Naive B cell (primary cell): ENCODE results near the gene DCAF12. TPM values are rescaled to one million over a fixed set of nuclear protein-coding genes. Genes with fewer than 3 reads are reported as not detected.
"Not testable (repeated sequence)": the region's sequence is repeated elsewhere in the genome, so short reads cannot be mapped to it uniquely, and the experiment has no call there.

ENCODE experiments used
- ATAC-seq, 2 donors: fragments of 150-1000 bp; cut with Tn5 transposase; 2 replicates each; pipeline ENCODE4 v1.10.0; 2021; ENCODE audit warnings: low read depth in 2 of 2, mild to moderate bottlenecking in 2 of 2, moderate library complexity in 2 of 2
- DNase-seq: peaks from one replicate; pipeline ENCODE4 v3.0.0; 2022
- H3K27ac Mint-ChIP-seq, 6 donors: one replicate each; pipeline ENCODE4 v1.8.0; 2020 to 2022; ENCODE audit warnings: mild to moderate bottlenecking in 6 of 6, mixed read lengths in 6 of 6, moderate library complexity in 5 of 6, inconsistent platforms in 2 of 6
- H3K27me3 Mint-ChIP-seq, 3 donors: one replicate each; pipeline ENCODE4 v1.8.0; 2021 to 2022; ENCODE audit warnings: mixed read lengths in 3 of 3, mild to moderate bottlenecking in 1 of 3
- H3K36me3 Mint-ChIP-seq, 2 donors: one replicate each; pipeline ENCODE4 v1.8.0; 2020 to 2022; ENCODE audit warnings: mixed read lengths in 2 of 2, inconsistent platforms in 1 of 2, mild to moderate bottlenecking in 1 of 2
- H3K4me1 Mint-ChIP-seq, 3 donors: one replicate each; pipeline ENCODE4 v1.8.0; 2020 to 2022; ENCODE audit warnings: mixed read lengths in 3 of 3, inconsistent platforms in 1 of 3, mild to moderate bottlenecking in 1 of 3, moderate library complexity in 1 of 3
- H3K4me3 Mint-ChIP-seq, 8 donors: one replicate each; pipeline ENCODE4 v1.8.0; 2020 to 2022; ENCODE audit warnings: mild to moderate bottlenecking in 8 of 8, mixed read lengths in 8 of 8, moderate library complexity in 8 of 8, inconsistent platforms in 2 of 8
- H3K9me3 Mint-ChIP-seq, 7 donors: one replicate each; pipeline ENCODE4 v1.8.0; 2020 to 2022; ENCODE audit warnings: mixed read lengths in 7 of 7, mild to moderate bottlenecking in 5 of 7, inconsistent platforms in 2 of 7, moderate library complexity in 1 of 7
- polyA plus RNA-seq, 6 donors: library from polyadenylated mRNA; unstranded; fragments of 300-500 nt; fragmentation: Illumina TruSeq; gene quantifications; one replicate each; pipeline ENCODE4 v1.2.3, GENCODE V29; 2021; ENCODE audit warnings: low read depth in 6 of 6

DCAF12 gene
- polyA plus RNA-seq, 6 donors from 2014 or later: 0.39 to 1.1 (median 0.93) TPM; not detected in 1

- H3K4me3 Mint-ChIP-seq: no peak overlapping the region
- no peaks in the 10 kb centered on the region for H3K4me1 Mint-ChIP-seq
- peaks cover 0 to 11% (median 0%) of the 10 kb centered on the region in 7 donors for H3K9me3 Mint-ChIP-seq
- H3K36me3 Mint-ChIP-seq: no peaks in the 10 kb centered on the region
- peaks cover 66 to 80% (median 74%) of the 10 kb centered on the region in 3 donors for H3K27me3 Mint-ChIP-seq
- DNase-seq (no peak), ATAC-seq (no peak)
- H3K27ac Mint-ChIP-seq: peak overlapping the region in 1 of 6 donors; percentile 44
Measured at GRCh38 chr9:34143116-34143515, 16.6 kb upstream of the DCAF12 start.

GRCh38 chr9:34140853-34141252 lies 14.4 kb upstream of the DCAF12 start:
- H3K4me1 Mint-ChIP-seq: no peaks in the 10 kb centered on the region
- H3K27me3 Mint-ChIP-seq: peaks cover 52 to 63% (median 54%) of the 10 kb centered on the region in 3 donors
- no peak overlapping the region for H3K4me3 Mint-ChIP-seq
- ATAC-seq (no peak), DNase-seq (no peak)
- peaks cover 0 to 11% (median 2%) of the 10 kb centered on the region in 7 donors for H3K9me3 Mint-ChIP-seq
- no peaks in the 10 kb centered on the region for H3K36me3 Mint-ChIP-seq
- no peak overlapping the region for H3K27ac Mint-ChIP-seq

- Mint-ChIP-seq H3K9me3 (peaks cover 0 to 13% (median 5%) of the 10 kb centered on the region in 7 donors), H3K4me1 (no peaks in the 10 kb centered on the region), H3K36me3 (peaks cover 0 to 3% of the 10 kb centered on the region in 2 donors), H3K4me3 (no peak overlapping the region), H3K27ac (no peak overlapping the region), H3K27me3 (peaks cover 42 to 57% (median 49%) of the 10 kb centered on the region in 3 donors)
- ATAC-seq (peak in 1 of 2 donors; percentile 27), DNase-seq (no peak)
Measured at GRCh38 chr9:34139477-34140146, 13.1 kb upstream of the DCAF12 start.

GRCh38 chr9:34138644-34139043 lies 12.1 kb upstream of the DCAF12 start:
- H3K27me3 Mint-ChIP-seq: peaks cover 41 to 58% (median 51%) of the 10 kb centered on the region in 3 donors
- ATAC-seq, DNase-seq, H3K4me1 Mint-ChIP-seq, H3K4me3 Mint-ChIP-seq, H3K27ac Mint-ChIP-seq, H3K36me3 Mint-ChIP-seq: not testable (repeated sequence)
- peaks cover 0 to 13% (median 5%) of the 10 kb centered on the region in 7 donors for H3K9me3 Mint-ChIP-seq

GRCh38 chr9:34134521-34134920 lies 8.0 kb upstream of the DCAF12 start:
- Mint-ChIP-seq H3K27ac (peak overlapping the region in 1 of 6 donors; percentile 51), H3K27me3 (peaks cover 31 to 64% (median 39%) of the 10 kb centered on the region in 3 donors), H3K36me3 (peaks cover 0 to 3% of the 10 kb centered on the region in 2 donors), H3K4me1 (peaks cover 0 to 4% (median 0%) of the 10 kb centered on the region in 3 donors), H3K9me3 (peaks cover 0 to 11% (median 3%) of the 10 kb centered on the region in 7 donors), H3K4me3 (no peak overlapping the region)
- no peak for DNase-seq
- ATAC-seq: no peak

GRCh38 chr9:34133436-34133949 lies 7.0 kb upstream of the DCAF12 start:
- Mint-ChIP-seq H3K36me3 (peaks cover 0 to 3% of the 10 kb centered on the region in 2 donors), H3K9me3 (peaks cover 0 to 9% (median 1%) of the 10 kb centered on the region in 7 donors), H3K4me3 (no peak overlapping the region), H3K27ac (no peak overlapping the region), H3K4me1 (peaks cover 0 to 4% (median 0%) of the 10 kb centered on the region in 3 donors), H3K27me3 (peaks cover 33 to 63% (median 46%) of the 10 kb centered on the region in 3 donors)
- ATAC-seq (no peak), DNase-seq (no peak)

- Mint-ChIP-seq H3K4me3 (no peak overlapping the region), H3K36me3 (peaks cover 0 to 3% of the 10 kb centered on the region in 2 donors), H3K9me3 (peaks cover 0 to 10% (median 1%) of the 10 kb centered on the region in 7 donors), H3K4me1 (peaks cover 8 to 10% (median 9%) of the 10 kb centered on the region in 3 donors), H3K27me3 (peaks cover 47 to 76% (median 61%) of the 10 kb centered on the region in 3 donors), H3K27ac (no peak overlapping the region)
- ATAC-seq (no peak), DNase-seq (no peak)
Measured at GRCh38 chr9:34131571-34131970, 5.1 kb upstream of the DCAF12 start.

GRCh38 chr9:34127035-34127948 lies 794 bp upstream of the DCAF12 start:
- H3K4me3 Mint-ChIP-seq: peak overlapping the region; percentile 77 to 93 (median 90)
- H3K36me3 Mint-ChIP-seq: no peaks in the 10 kb centered on the region
- peaks cover 0 to 8% (median 0%) of the 10 kb centered on the region in 7 donors for H3K9me3 Mint-ChIP-seq
- peak overlapping the region in 2 of 6 donors; percentile 10 to 14 for H3K27ac Mint-ChIP-seq
- peaks cover 48 to 79% (median 71%) of the 10 kb centered on the region in 3 donors for H3K27me3 Mint-ChIP-seq
- no peak for DNase-seq
- no peak for ATAC-seq
- H3K4me1 Mint-ChIP-seq: peaks cover 45 to 50% (median 50%) of the 10 kb centered on the region in 3 donors

- Mint-ChIP-seq H3K27ac (peak overlapping the region in 2 of 6 donors; percentile 44 to 49), H3K9me3 (peaks cover 0 to 10% (median 0%) of the 10 kb centered on the region in 7 donors), H3K4me3 (peak overlapping the region; percentile 78 to 93 (median 90)), H3K36me3 (no peaks in the 10 kb centered on the region), H3K27me3 (peaks cover 53 to 80% (median 71%) of the 10 kb centered on the region in 3 donors), H3K4me1 (peaks cover 41 to 62% (median 50%) of the 10 kb centered on the region in 3 donors)
- ATAC-seq (no peak), DNase-seq (no peak)
Measured at GRCh38 chr9:34125681-34126206, 754 bp downstream of the DCAF12 start.

- Mint-ChIP-seq H3K36me3 (no peaks in the 10 kb centered on the region), H3K4me3 (peak overlapping the region in 4 of 8 donors; percentile 80 to 90 (median 86)), H3K27me3 (peaks cover 57 to 80% (median 72%) of the 10 kb centered on the region in 3 donors), H3K4me1 (peaks cover 41 to 62% (median 50%) of the 10 kb centered on the region in 3 donors), H3K27ac (no peak overlapping the region), H3K9me3 (peaks cover 0 to 10% (median 0%) of the 10 kb centered on the region in 7 donors)
- no peak for ATAC-seq
- no peak for DNase-seq
Measured at GRCh38 chr9:34124926-34125325, 1.6 kb downstream of the DCAF12 start.

- Mint-ChIP-seq H3K27ac (peak overlapping the region in 4 of 6 donors; percentile 3 to 54 (median 24)), H3K4me1 (peaks cover 41 to 62% (median 50%) of the 10 kb centered on the region in 3 donors), H3K4me3 (peak overlapping the region in 7 of 8 donors; percentile 11 to 70 (median 53)), H3K27me3 (peaks cover 55 to 77% (median 64%) of the 10 kb centered on the region in 3 donors), H3K36me3 (no peaks in the 10 kb centered on the region), H3K9me3 (peaks cover 0 to 10% (median 0%) of the 10 kb centered on the region in 7 donors)
- DNase-seq (no peak), ATAC-seq (peak; percentile 8 to 18)
Measured at GRCh38 chr9:34124099-34124498, 2.4 kb downstream of the DCAF12 start.

- DNase-seq (peak; percentile 86), ATAC-seq (peak; percentile 95)
- peak overlapping the region in 4 of 6 donors; percentile 36 to 75 (median 58) for H3K27ac Mint-ChIP-seq
- peak overlapping the region in 6 of 8 donors; percentile 11 to 70 (median 52) for H3K4me3 Mint-ChIP-seq
- H3K9me3 Mint-ChIP-seq: peaks cover 0 to 10% (median 0%) of the 10 kb centered on the region in 7 donors
- H3K36me3 Mint-ChIP-seq: no peaks in the 10 kb centered on the region
- H3K4me1 Mint-ChIP-seq: peaks cover 41 to 62% (median 50%) of the 10 kb centered on the region in 3 donors
- peaks cover 57 to 78% (median 62%) of the 10 kb centered on the region in 3 donors for H3K27me3 Mint-ChIP-seq
Measured at GRCh38 chr9:34123682-34124081, 2.8 kb downstream of the DCAF12 start.
